Measurements from ENCODE around the gene UBE2E3.

DNA sequence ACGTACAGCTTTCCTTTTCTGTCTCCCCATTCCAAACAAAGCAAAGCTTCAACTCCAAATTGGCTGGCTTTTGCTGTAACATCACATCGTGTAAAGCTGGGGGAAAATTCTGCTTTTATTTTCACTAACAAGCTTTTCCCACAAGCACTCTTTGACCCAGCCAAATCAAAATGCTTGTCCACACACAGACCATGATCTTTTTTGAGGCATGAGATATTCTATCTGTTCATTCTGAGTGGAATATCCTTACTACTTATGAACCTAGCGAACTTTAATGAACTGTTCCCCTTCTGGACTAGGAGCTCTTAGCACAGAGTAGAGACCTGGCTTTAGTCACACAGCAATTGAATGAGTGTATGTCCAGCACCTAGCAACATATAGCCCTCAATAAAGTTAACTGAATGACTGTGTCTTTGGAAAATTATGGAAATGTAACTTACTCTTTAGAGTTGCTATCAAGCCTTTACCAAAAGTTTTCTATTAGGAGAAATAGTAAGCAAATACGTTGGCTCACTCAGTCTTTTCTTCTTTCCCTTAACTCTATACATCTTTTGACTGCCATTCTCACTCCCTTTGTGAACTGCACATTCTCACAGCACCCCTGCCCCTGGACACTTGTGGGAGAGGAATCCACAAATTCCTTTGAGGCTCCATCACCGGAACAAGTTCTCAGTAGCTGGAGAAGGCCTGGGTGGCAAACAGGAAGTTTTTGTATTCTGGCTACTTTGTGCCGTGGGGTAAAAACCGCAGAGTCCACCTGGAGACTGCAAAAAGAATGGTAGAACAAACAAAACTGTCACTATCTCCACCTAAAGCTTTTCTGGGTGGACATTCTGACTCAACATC is 1.3 kb upstream of the UBE2E3 start:
- TF ChIP-seq, protein P1, sequence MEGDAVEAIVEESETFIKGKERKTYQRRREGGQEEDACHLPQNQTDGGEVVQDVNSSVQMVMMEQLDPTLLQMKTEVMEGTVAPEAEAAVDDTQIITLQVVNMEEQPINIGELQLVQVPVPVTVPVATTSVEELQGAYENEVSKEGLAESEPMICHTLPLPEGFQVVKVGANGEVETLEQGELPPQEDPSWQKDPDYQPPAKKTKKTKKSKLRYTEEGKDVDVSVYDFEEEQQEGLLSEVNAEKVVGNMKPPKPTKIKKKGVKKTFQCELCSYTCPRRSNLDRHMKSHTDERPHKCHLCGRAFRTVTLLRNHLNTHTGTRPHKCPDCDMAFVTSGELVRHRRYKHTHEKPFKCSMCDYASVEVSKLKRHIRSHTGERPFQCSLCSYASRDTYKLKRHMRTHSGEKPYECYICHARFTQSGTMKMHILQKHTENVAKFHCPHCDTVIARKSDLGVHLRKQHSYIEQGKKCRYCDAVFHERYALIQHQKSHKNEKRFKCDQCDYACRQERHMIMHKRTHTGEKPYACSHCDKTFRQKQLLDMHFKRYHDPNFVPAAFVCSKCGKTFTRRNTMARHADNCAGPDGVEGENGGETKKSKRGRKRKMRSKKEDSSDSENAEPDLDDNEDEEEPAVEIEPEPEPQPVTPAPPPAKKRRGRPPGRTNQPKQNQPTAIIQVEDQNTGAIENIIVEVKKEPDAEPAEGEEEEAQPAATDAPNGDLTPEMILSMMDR (IDR thresholded peaks at IDR 0.05), result no peak
- TF ChIP-seq POLR2A (IDR thresholded peaks at IDR 0.05), result no peak

Measured in prostate gland (tissue), 2 donors.